Upper lobe of right lung (tissue), 1 donor: ENCODE results near the gene SIK3. TPM values are rescaled to one million over a fixed set of nuclear protein-coding genes. Genes with fewer than 3 reads are reported as not detected.

Experiments
- ATAC-seq: fragments of 200-7000 bp; cut with Tn5 transposase; one replicate; pipeline ENCODE4 v1.9.1; 2020; ENCODE audit warnings: mild to moderate bottlenecking, moderate library complexity
- DNase-seq: peaks from one replicate; pipeline ENCODE4 v3.0.0-alpha.2; 2020
- H3K27ac ChIP-seq: fragments of 200-600 bp; one replicate; pipeline ENCODE4 v1.8.0; 2022
- H3K27me3 ChIP-seq: fragments of 200-600 bp; one replicate; pipeline ENCODE4 v1.8.0; 2022; ENCODE audit warnings: mild to moderate bottlenecking
- H3K36me3 ChIP-seq: fragments of 200-600 bp; one replicate; pipeline ENCODE4 v1.8.0; 2022
- H3K4me1 ChIP-seq: fragments of 200-600 bp; one replicate; pipeline ENCODE4 v1.8.0; 2022
- H3K4me3 ChIP-seq: fragments of 200-600 bp; one replicate; pipeline ENCODE4 v1.8.0; 2022; ENCODE audit warnings: mild to moderate bottlenecking
- H3K9me3 ChIP-seq: fragments of 200-600 bp; one replicate; pipeline ENCODE4 v1.8.0; 2022
- CTCF ChIP-seq: fragments of 200-600 bp; IDR thresholded peaks from one replicate; pipeline ENCODE4 v1.8.0; 2022; ENCODE audit warnings: antibody characterized with exemption
- intact Hi-C: fragments of 100-400 bp; cut with DNase I; formaldehyde crosslinking; loops from one replicate; pipeline ENCODE4 v1.11.0; 2022
- total RNA-seq: library from RNA; stranded (reverse); fragmentation: NEBNext Ultra II Directional; extraction: Animal tissue kit (Norgen Biotek cat#: 25700); gene quantifications from one replicate; pipeline ENCODE4 v1.2.1, GENCODE V29; 2021
- donor health status: DM: no; HTN: yes; CAD: no; lungs with severe emphysema.

SIK3 gene
- total RNA-seq, 1 donor from 2014 or later: 37.1 TPM

GRCh38 chr11:116852261-116853031 is 245.8 kb downstream of the SIK3 start:
- no peak for ATAC-seq
- Histone ChIP-seq H3K27ac (peak overlapping the region; percentile 33), H3K9me3 (no peaks in the 10 kb centered on the region), H3K36me3 (peaks cover 26% of the 10 kb centered on the region), H3K4me1 (peaks cover 24% of the 10 kb centered on the region), H3K4me3 (no peak overlapping the region), H3K27me3 (no peaks in the 10 kb centered on the region)
- intact Hi-C loops: no loop called here
- no peak for TF ChIP-seq CTCF
- no peak for DNase-seq

- intact Hi-C loops: no loop called here
- H3K36me3 ChIP-seq: peaks cover 26% of the 10 kb centered on the region
Measured at GRCh38 chr11:116851626-116852025, 246.6 kb downstream of the SIK3 start.

GRCh38 chr11:116849486-116849885 is 248.7 kb downstream of the SIK3 start:
- Histone ChIP-seq H3K27ac (no peak overlapping the region), H3K36me3 (peaks cover 46% of the 10 kb centered on the region), H3K4me3 (no peak overlapping the region), H3K4me1 (peaks cover 18% of the 10 kb centered on the region), H3K27me3 (no peaks in the 10 kb centered on the region), H3K9me3 (no peaks in the 10 kb centered on the region)
- DNase-seq (no peak), ATAC-seq (no peak)
- TF ChIP-seq CTCF: no peak
- intact Hi-C loops: no loop called here

More at GRCh38 chr11:116851626-116852025, 246.6 kb downstream of the SIK3 start:
- H3K27me3 ChIP-seq: no peaks in the 10 kb centered on the region
- DNase-seq (no peak), ATAC-seq (peak; percentile 79)
- H3K4me1 ChIP-seq: peaks cover 19% of the 10 kb centered on the region
- no peak overlapping the region for H3K4me3 ChIP-seq
- H3K9me3 ChIP-seq: no peaks in the 10 kb centered on the region
- H3K27ac ChIP-seq: no peak overlapping the region
- TF ChIP-seq CTCF: no peak

- ATAC-seq (no peak), DNase-seq (no peak)
- intact Hi-C loops: no loop called here
- Histone ChIP-seq H3K4me3 (no peak overlapping the region), H3K9me3 (no peaks in the 10 kb centered on the region), H3K27ac (no peak overlapping the region), H3K27me3 (no peaks in the 10 kb centered on the region), H3K4me1 (peaks cover 18% of the 10 kb centered on the region), H3K36me3 (peaks cover 48% of the 10 kb centered on the region)
- TF ChIP-seq CTCF: no peak
Measured at GRCh38 chr11:116849060-116849459, 249.2 kb downstream of the SIK3 start.

GRCh38 chr11:116847612-116848011 is 250.6 kb downstream of the SIK3 start:
- H3K4me3 ChIP-seq: no peak overlapping the region
- intact Hi-C loops: no loop called here
- H3K9me3 ChIP-seq: no peaks in the 10 kb centered on the region
- no peaks in the 10 kb centered on the region for H3K27me3 ChIP-seq
- H3K27ac ChIP-seq: no peak overlapping the region
- H3K36me3 ChIP-seq: peaks cover 54% of the 10 kb centered on the region
- peaks cover 9% of the 10 kb centered on the region for H3K4me1 ChIP-seq
- no peak for TF ChIP-seq CTCF
- ATAC-seq: no peak
- DNase-seq: no peak

GRCh38 chr11:116844722-116845121 is 253.5 kb downstream of the SIK3 start:
- Histone ChIP-seq H3K27ac (no peak overlapping the region), H3K27me3 (no peaks in the 10 kb centered on the region), H3K4me3 (no peak overlapping the region), H3K36me3 (peaks cover 54% of the 10 kb centered on the region), H3K9me3 (no peaks in the 10 kb centered on the region), H3K4me1 (no peaks in the 10 kb centered on the region)
- ATAC-seq (no peak), DNase-seq (no peak)
- TF ChIP-seq CTCF: no peak
- intact Hi-C loops: no loop called here
